Sigmoid colon (tissue), 7 donors: ENCODE results near the gene WFS1. TPM values are rescaled to one million over a fixed set of nuclear protein-coding genes. Genes with fewer than 3 reads are reported as not detected.

Experiments used
- DNase-seq: peaks from one replicate; pipeline ENCODE4 v3.0.0-alpha.2; 2019
- H3K27ac ChIP-seq, 4 donors: fragments of 200-600 bp; sonication (generic); one replicate each; pipeline ENCODE4 v1.5.1; 2016 to 2019; ENCODE audit warnings: mild to moderate bottlenecking in 1 of 4
- H3K27me3 ChIP-seq, 3 donors: fragments of 200-600 bp; sonication (generic); one replicate each; pipeline ENCODE4 v1.5.1; 2019; ENCODE audit warnings: mild to moderate bottlenecking in 1 of 3
- H3K36me3 ChIP-seq, 4 donors: fragments of 200-600 bp; sonication (generic); one replicate each; pipeline ENCODE4 v1.5.1; 2016 to 2019
- H3K4me1 ChIP-seq, 4 donors: fragments of 200-600 bp; sonication (generic); one replicate each; pipeline ENCODE4 v1.5.1; 2017 to 2019
- H3K4me3 ChIP-seq, 4 donors: fragments of 200-600 bp; sonication (generic); one replicate each; pipeline ENCODE4 v1.5.1; 2017 to 2019; ENCODE audit warnings: mild to moderate bottlenecking in 2 of 4, moderate library complexity in 1 of 4
- H3K9me3 ChIP-seq, 4 donors: fragments of 200-600 bp in 3 of 4; sonication (generic) in 3 of 4; one replicate each; pipeline versions ENCODE4 v1.5.1 to v1.6.1; 2013 to 2019
- CTCF ChIP-seq, 4 experiments: fragments of 450-650 bp in 3 of 4; fragments of 200-600 bp in 1 of 4; IDR thresholded peaks; one replicate each; pipeline ENCODE4 v1.5.1; 2016 to 2019; ENCODE audit warnings: antibody characterized with exemption in 4 of 4, mild to moderate bottlenecking in 3 of 4, moderate library complexity in 2 of 4
- EP300 ChIP-seq, 4 donors: sonication (generic); formaldehyde crosslinking; IDR thresholded peaks; one replicate each; pipeline ENCODE4 v1.6.1; 2017; ENCODE audit warnings: antibody characterized with exemption in 4 of 4
- POLR2A ChIP-seq, 2 donors: fragments of 450-650 bp; IDR thresholded peaks; one replicate each; pipeline ENCODE4 v1.6.1; 2016; ENCODE audit warnings: antibody characterized with exemption in 2 of 2, mild to moderate bottlenecking in 2 of 2, moderate library complexity in 2 of 2
- POLR2AphosphoS5 ChIP-seq, 4 donors: sonication (generic); formaldehyde crosslinking; IDR thresholded peaks; one replicate each; pipeline ENCODE4 v1.6.1; 2017; ENCODE audit warnings: antibody characterized with exemption in 4 of 4
- WGBS, 2 donors: extraction: QIAGEN DNeasy Blood & Tissue Kit; methylation state at CpG; one replicate each; pipeline ENCODE4 v1.1.7; 2013; 5-methylcytosine and 5-hydroxymethylcytosine counted together
- intact Hi-C: fragments of 100-400 bp; cut with DNase I; formaldehyde crosslinking; loops from one replicate; pipeline ENCODE4 v1.15.1; 2023
- polyA plus RNA-seq, 3 donors: library from polyadenylated mRNA; stranded (reverse); fragments of 200-250 nt; gene quantifications; one replicate each; pipeline ENCODE4 v1.2.3, GENCODE V29; 2013
- total RNA-seq, 4 donors: library from RNA; depleted of rRNA; stranded (reverse); fragments of >200 nt; gene quantifications; one replicate each; pipeline ENCODE4 v1.1.0, GENCODE V29; 2016
- donor health status: healthy with polysubstance abuse.
- donor health status: Bipolar disorder and iron deficiency.
- donor health status: healthy.

WFS1 gene
- total and polyA plus RNA-seq, 7 donors: 1.4 to 69.0 (median 34.6) TPM

- Histone ChIP-seq H3K27me3 (peaks cover 0 to 5% (median 0%) of the 10 kb centered on the region in 3 donors), H3K9me3 (no peaks in the 10 kb centered on the region), H3K27ac (no peak overlapping the region), H3K36me3 (no peaks in the 10 kb centered on the region), H3K4me3 (no peak overlapping the region), H3K4me1 (no peaks in the 10 kb centered on the region)
- intact Hi-C loops: no loop called here
- 65 to 77% methylated on average over 10 of the region's 10 CpGs for WGBS, 2 donors
- no peak for TF ChIP-seq CTCF (IDR thresholded peaks at IDR 0.05)
- no peak for TF ChIP-seq EP300 (IDR thresholded peaks at IDR 0.05)
- TF ChIP-seq POLR2AphosphoS5 (IDR thresholded peaks at IDR 0.05): no peak
- TF ChIP-seq POLR2A (IDR thresholded peaks at IDR 0.05): no peak
- DNase-seq: no peak
These were observed 6.7 kb upstream of the WFS1 start for GRCh38 chr4:6262847-6263487.

GRCh38 chr4:6263526-6264224, 6.0 kb upstream of the WFS1 start:
- intact Hi-C loops: no loop called here
- DNase-seq: no peak
- H3K27ac ChIP-seq: no peak overlapping the region
- 66 to 79% methylated on average over 15 of the region's 15 CpGs for WGBS, 2 donors
- TF ChIP-seq POLR2AphosphoS5 (IDR thresholded peaks at IDR 0.05): no peak
- no peak for TF ChIP-seq EP300 (IDR thresholded peaks at IDR 0.05)
- TF ChIP-seq POLR2A (IDR thresholded peaks at IDR 0.05): no peak
- TF ChIP-seq CTCF (IDR thresholded peaks at IDR 0.05): no peak
- peaks cover 0 to 5% (median 0%) of the 10 kb centered on the region in 3 donors for H3K27me3 ChIP-seq
- no peaks in the 10 kb centered on the region for H3K9me3 ChIP-seq
- peaks cover 0 to under 1% (median under 1%) of the 10 kb centered on the region in 4 donors for H3K4me1 ChIP-seq
- H3K4me3 ChIP-seq: no peak overlapping the region
- H3K36me3 ChIP-seq: no peaks in the 10 kb centered on the region

GRCh38 chr4:6264225-6264540, 5.5 kb upstream of the WFS1 start:
- WGBS, 2 donors: 31 to 62% methylated on average over 3 of the region's 3 CpGs
- no peak overlapping the region for H3K4me3 ChIP-seq
- no peak for DNase-seq
- no peaks in the 10 kb centered on the region for H3K36me3 ChIP-seq
- intact Hi-C loops: no loop called here
- no peak overlapping the region for H3K27ac ChIP-seq
- no peaks in the 10 kb centered on the region for H3K9me3 ChIP-seq
- no peak for TF ChIP-seq EP300 (IDR thresholded peaks at IDR 0.05)
- no peak for TF ChIP-seq POLR2A (IDR thresholded peaks at IDR 0.05)
- TF ChIP-seq CTCF (IDR thresholded peaks at IDR 0.05): peak in 1 of 4 experiments; percentile 32
- no peak for TF ChIP-seq POLR2AphosphoS5 (IDR thresholded peaks at IDR 0.05)
- H3K4me1 ChIP-seq: peaks cover 0 to 6% (median 5%) of the 10 kb centered on the region in 4 donors
- H3K27me3 ChIP-seq: peaks cover 0 to 5% (median 0%) of the 10 kb centered on the region in 3 donors

DNA sequence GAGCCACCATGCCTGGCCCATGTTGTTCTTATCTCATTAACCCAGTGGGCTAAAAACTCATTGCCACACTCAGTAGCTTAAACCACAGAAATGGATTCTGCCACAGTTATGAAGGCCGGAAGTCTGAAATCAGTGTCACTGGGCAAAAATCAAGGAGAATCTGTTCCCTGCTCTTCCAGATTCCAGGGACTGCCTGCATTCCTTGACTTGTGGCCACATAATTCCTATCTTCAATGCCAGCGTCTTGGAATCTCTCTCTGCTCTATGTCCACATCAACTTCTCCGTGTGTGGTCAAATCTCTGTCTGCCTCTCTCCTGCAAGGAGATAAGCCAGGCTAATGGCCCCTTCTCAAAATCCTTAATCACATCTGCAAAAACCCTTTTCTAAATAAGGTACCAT, 4.1 kb upstream of the WFS1 start:
- no peaks in the 10 kb centered on the region for H3K36me3 ChIP-seq
- intact Hi-C loops: loop anchor here (5.0 kb wide), 2 partner anchors 42 to 62 kb away; no protein-coding TSS in a partner anchor
- TF ChIP-seq POLR2A (IDR thresholded peaks at IDR 0.05) (no peak), EP300 (IDR thresholded peaks at IDR 0.05) (no peak), POLR2AphosphoS5 (IDR thresholded peaks at IDR 0.05) (no peak)

GRCh38 chr4:6267573-6267972, 2.1 kb upstream of the WFS1 start:
- intact Hi-C loops: loop anchor here (5.0 kb wide), 2 partner anchors 40 to 60 kb away; no protein-coding TSS in a partner anchor
- TF ChIP-seq POLR2A (IDR thresholded peaks at IDR 0.05) (no peak), POLR2AphosphoS5 (IDR thresholded peaks at IDR 0.05) (no peak), CTCF (IDR thresholded peaks at IDR 0.05) (no peak), EP300 (IDR thresholded peaks at IDR 0.05) (no peak)
- H3K27ac ChIP-seq: no peak overlapping the region
- no peak overlapping the region for H3K4me3 ChIP-seq
- DNase-seq: no peak
- no peaks in the 10 kb centered on the region for H3K9me3 ChIP-seq
- peaks cover 0 to 31% (median 30%) of the 10 kb centered on the region in 4 donors for H3K4me1 ChIP-seq
- H3K27me3 ChIP-seq: no peaks in the 10 kb centered on the region
- H3K36me3 ChIP-seq: no peaks in the 10 kb centered on the region
- WGBS, 2 donors: 28 to 61% methylated on average over 3 of the region's 3 CpGs

More for the DNA sequence above, 4.1 kb upstream of the WFS1 start:
- Histone ChIP-seq H3K27me3 (peaks cover 0 to 5% (median 0%) of the 10 kb centered on the region in 3 donors), H3K4me1 (peaks cover 0 to 11% (median 9%) of the 10 kb centered on the region in 4 donors), H3K4me3 (no peak overlapping the region), H3K9me3 (no peaks in the 10 kb centered on the region), H3K27ac (no peak overlapping the region)
- no peak for DNase-seq
- 91 to 94% methylated on average over 3 of the region's 3 CpGs for WGBS, 2 donors
